Hepatic stellate cell (primary cell): Measurements from ENCODE around the gene GRK1.

ENCODE experiments used
- DNase-seq: peaks from one replicate; pipeline ENCODE4 v3.0.0; 2011; ENCODE audit warnings: low spot score

The GRK1 gene

DNA sequence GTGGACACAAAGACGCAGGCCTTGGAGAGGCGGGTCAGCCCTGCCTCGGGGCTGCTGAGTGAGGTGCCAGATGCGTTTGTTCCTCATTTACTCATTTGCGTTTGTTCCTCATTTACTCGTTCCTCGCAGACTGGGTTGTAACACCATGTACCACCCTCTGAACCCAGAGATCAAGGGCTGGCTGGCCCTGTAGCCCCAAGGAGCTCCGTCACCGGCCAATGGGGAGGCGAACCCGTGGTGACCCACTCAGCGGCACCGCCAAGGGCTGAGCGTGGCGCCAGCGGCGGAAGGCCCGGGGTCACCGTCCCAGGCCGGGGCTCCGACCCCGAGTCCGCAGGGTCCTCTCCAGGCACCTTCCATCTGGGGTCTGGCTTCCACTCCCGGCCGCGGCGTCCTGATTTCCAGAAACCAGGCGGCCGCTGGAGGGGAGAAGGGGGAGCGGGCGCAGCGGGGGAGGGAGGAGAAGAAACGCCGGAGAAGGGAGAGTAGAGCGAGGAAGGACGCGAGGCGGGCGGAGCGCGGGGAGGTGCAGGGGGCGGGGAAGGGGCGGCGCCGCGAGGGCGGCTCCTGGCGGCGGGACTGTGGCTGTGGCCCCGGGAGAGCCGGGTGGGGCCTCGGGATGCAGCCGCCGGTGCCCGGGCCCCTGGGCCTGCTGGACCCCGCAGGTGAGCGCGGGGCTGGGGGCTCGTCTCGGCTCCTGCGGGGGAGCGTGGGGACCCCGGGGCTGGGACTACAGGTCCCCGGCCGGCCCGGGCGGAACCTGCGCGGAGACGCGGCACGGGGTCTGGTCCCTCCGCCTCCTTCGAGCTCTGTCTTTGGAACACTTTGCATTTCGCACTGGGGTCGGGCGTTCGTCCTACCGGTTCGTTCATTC lies 91.9 kb downstream of the GRK1 start, which contains the start of gene TMEM255B:
Gene TMEM255B, plus strand, starts transcription at position 576 of the 874 bp plus-strand sequence. Its CDS starts 44 bp downstream, at position 620.
- DNase-seq = peak; percentile 93

DNA sequence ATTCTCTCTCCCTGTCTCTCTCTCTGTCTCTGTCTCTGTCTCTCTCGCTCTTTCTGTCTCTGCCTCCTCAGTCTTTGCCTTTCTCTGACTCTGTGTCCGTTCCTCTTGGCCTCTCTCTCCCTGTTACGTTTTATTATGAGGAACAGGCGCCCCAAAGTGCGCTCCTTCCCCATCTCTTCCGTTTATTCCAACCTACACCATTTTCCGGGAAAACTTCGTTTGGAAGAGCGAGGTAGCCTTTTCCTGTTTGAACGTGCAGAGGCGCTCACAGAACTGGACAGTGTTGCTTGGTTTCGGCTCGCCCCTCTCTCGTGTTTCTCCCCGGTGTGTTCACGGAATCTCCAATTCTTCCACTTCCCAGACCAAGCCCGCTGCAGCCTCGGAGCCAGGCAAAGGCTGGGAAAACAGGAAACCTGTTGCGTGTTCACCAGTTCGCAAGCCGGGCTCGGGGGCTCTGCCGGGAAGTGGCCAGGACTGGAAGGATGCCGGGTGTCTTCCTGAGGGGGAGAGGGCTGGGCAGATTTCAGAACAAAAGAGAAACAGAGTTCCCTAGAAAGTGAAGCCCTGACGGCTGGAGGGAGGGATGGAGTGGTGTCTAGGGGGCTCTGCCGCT lies 92.6 kb downstream of the GRK1 start:
- DNase-seq = peak; percentile 41

DNA sequence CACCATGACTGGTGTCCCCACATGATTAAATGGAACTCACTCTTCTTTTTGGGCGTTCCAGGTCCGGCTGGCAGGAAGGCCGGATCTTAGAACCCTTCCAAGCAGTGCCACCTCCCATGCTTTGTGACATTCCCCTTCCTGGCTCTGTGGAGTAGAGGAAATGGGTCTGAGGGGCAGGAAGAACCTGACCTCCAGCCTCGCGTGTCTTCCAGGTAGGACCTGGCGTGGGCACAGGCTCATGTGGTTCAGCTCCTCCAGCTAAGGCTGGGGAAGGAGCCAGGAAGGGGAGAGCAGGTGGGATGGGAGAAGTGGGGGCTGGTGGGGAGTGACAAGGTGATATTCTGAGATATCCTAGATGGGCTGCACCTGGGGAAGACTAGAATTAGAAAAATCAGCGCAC lies 94.1 kb downstream of the GRK1 start:
- DNase-seq = no peak

DNA sequence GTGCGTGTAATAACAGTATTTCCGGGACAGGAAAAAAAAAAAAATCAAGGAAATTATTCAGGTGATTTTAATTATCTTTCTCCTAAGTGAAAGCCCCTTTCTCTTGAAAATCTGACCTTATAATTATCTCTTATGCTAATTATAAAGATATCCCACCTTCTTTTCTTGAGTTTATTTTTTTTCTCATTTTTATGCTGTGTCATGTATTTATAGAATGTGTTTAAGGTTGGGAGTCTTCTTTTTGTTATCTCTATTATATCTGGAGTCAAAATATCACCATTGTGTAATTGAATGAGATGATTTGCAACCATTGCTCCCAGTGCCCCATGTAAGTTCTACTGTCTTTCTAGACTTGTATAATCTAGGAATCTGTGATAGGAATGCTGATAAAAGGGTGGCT lies 95.1 kb downstream of the GRK1 start:
- DNase-seq = no peak

DNA sequence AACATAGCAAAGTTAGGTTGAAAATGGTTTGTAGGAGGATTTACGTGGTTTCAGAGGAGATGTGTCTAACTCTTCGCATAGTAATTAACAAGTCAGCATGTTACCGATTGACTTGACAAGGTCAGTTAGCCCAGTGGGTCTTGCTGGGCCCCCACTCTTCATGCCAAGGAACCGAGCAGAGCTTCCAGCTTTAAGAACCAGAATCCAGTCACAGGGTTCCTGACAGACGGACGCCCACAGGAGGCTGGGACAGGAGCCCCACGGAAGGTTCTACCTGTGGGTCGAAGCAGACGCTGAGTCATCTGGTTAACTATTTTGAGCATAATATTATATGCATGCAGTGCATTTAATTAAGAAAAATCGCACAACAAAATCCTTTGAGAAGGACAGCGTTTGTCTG lies 95.5 kb downstream of the GRK1 start:
- DNase-seq = no peak

DNA sequence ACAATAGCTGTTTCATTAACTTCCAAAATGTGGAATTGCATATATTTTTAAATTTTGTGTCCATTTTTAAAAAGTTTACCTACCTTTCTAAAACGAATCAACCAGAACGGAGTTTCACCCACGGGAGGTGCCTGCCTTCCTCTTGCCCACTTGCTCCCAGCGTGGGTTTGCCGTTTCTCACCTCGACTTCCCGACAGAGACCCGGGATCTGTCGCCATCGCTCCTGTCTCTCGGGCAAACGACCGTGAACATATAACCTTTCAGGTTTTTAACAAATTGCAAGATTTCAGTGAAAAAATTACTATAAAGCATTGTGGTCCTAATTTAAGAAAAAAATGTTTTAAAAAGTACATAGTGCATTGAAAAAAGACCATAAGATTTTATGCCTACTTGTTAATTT lies 96.2 kb downstream of the GRK1 start:
- no peak for DNase-seq

DNA sequence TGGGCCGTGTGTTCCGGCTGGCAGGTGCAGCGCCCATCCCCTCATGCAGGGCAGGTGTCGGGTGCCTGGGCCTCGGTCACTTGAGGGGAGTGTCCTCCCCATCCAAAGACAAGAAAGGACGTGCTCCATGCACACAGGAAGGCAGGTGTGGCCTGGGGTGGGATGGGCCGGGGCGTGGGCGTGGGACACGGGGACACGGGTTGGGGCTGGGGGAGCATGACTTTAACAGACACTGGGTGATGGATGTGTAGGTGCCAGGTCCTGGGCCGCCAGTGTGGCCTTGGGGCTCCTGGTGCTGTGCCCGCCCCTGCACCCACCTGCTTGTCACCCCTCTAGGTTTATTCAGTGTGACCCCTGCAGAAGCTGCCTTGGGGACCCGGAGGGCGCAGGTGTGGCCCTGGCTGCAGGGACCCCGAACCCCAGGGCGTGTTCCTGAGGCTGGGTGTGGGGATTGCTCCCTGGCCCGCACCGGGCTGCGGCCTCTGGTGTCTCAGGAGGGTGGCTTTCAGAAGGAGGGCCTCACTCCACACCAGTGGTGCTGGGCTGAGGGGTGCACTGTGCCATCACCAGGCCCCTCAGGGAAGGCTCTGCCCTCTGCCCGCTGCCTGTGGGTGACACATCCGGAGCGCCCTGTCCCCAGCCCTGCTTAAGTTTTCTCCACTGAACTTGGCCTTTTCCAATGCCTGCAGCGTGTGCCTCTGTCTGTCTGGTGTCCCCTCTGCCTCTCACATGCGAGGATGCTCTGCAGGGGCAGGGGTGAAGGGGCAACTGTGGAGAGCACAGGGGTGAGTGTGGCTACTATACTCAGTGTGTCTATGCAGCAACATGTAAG lies 97.2 kb downstream of the GRK1 start:
- DNase-seq = no peak

DNA sequence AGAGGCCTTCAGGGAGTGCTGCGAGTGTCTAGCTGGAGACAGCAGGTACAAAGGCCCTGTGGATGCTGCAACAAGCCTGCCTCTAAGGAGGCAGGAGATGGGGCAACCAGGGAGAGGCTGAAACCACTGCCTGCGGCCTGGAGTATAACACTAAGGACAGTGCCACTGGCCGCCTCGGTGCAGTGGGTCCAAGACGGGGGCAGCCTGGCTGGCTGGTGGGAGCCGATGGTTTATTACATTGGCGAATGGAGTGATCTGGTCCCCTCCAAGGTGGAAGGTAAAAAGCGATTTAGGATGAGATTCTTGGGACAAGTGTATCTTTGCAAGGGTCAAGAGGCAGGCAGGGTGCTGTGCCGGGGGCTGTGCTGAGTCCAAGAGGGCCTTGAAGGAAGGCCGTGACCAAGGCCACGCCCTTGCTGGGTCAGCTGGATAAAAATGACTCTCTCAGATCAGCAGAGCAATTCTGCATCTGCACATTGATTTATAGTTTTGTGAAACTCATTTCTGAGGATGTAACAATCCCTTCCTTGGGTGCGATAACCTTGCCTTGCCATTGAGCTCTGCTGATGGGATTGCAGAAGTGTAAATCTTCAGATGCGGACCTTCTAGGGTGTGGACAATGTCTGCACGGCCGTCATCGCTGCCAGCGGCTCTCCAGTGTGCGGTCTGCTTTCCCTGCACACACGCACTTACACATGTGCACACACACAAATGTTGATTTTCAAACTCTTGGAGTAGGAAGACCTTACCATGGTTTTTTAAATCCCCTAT lies 98.0 kb downstream of the GRK1 start:
- DNase-seq = no peak

DNA sequence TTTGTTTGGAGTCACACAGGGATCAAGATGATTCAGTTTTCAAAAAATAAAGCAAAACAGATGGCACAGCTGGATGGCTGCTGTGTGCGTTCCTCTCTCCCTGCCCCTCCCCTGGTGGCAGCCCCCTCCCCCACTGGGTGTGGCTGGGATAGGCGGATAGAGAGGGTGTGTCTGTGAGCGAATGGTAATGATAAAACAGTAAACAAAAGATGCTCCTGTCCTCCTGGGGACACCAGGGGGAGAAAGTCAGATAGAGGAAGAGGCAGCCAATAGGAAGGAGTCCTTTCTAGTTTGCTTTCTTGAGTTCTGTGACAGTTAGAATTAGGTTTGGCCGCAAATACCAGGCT lies 98.5 kb downstream of the GRK1 start:
- no peak for DNase-seq

DNA sequence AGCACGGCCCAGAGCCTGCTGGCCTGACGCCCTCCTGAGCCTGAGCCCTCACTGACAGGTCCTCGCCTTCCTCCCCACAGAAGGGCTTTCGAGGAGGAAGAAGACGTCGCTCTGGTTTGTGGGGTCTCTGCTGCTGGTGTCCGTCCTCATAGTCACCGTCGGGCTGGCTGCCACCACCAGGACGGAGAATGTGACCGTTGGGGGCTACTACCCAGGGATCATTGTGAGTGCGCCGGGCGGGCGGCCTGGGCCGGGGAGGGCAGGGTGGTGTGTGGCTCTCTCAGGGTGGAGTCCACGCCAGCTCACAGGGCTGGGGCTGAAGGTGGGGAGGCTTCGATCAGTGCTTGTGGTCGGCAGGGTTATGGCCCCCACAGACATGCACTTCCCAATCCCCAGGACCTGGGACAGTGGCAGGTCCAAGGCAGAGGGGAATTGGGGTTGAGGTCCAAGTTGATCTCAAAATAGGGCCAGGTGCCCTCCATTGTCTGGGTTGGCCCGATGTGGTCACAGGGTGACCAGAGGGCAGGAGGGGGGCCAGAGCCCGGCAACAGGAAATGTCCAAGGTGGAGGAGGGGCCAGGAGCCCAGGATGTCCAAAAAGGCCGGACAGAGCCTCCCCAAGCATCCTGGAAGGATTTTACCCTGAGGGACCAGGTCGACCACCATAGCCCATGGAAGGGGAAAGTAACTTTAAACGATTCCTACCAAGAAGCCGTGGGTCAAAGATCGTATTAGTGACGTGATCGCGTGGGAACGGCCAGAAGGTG lies 99.2 kb downstream of the GRK1 start:
- DNase-seq = no peak

DNA sequence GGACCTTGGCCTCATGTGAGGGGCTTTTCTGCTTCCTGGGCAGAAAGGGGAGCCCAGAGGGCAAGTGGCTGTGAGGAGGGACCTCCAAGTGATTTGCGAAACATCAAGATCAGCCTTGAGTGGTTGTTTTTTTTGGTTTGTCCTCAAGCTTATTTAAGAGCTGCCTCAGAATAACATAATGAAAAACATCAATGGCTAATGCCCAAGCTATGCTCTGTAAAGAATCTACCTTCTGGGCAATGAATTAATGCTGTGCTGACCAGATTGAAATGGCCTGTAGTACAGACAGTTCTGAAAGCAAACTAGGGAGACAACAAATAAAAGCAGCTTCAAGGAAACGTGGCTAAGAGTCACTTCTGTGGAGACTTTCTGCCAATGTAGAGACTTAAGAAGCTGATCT lies 100.3 kb downstream of the GRK1 start:
- no peak for DNase-seq

DNA sequence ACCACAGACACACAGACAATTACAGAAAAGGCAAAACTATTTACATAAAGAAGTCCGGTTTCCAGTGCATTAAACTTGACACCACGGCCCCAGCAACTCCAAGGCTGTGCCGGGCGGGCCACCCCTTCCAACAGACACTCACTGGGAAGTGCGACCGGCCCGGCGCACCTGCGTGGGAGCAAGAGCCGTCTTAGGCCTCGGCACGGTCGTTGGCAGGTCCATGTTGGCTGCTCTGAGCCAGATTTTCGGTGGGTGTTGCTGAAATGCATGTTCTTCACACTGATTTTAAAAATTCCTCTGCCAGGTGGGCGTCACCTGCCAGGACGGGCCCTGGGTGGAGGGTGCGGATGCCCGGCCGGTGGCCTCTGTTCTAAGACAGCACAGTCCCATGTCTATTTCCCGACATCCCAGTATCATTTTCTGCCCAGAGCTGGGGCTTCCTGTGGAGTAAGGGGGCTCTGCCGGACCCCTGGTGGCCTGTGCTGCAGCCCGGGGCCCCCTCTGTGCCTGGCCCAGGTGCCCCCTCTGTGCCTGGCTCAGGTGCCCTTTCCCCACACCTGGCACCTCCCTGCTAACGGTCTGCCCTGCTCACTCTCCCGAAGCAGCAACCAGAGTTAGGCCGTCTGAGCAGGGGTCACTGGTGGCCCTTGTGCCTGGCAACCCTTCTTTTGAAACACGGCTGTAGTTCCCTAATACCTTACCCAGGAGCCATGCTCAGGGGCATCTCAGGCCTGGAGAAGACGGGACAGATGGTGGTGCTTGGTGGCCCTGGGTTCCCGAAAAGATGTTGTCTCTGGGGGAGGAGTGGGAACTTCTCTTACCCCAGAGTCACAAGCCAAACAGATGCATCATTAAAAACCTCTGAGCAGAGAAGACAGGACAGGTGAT lies 101.2 kb downstream of the GRK1 start:
- no peak for DNase-seq

DNA sequence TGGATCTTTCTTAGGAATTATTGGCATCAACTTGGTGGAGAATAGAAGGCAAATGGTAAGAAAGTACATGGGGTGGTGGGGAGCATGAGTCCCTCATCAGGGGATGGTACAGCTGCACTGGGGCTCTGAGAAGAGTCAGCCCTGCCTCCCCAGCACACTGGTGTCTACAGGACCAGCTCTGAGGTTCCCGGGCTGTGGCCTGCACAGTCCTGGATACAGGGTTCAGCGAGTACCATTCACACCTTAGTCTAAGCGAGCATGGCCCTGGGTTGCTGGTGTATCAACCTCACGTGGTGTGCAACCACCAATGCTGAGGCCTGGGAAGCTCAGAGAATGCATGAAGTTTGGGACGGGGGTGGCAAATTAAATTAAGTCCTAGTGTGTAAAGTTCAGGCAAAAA lies 102.1 kb downstream of the GRK1 start:
- DNase-seq = no peak

DNA sequence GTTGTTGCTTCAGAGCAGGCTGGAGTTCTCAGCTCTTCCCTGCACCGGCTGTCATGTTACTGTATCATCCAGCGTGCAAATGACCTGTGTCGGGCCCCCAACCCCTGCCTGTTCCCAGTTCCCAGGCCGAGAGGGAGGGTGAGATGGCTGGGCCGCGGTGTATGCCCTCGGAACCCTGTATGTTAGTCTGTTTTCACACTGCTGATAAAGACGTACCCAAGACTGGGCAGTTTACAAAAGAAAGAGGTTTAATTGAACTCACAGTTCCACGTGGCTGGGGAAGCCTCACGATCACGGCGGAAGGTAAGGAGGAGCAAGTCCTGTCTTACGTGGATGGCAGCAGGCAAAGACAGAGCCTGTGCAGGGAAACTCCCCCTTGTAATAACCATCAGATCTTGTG lies 102.9 kb downstream of the GRK1 start:
- no peak for DNase-seq

DNA sequence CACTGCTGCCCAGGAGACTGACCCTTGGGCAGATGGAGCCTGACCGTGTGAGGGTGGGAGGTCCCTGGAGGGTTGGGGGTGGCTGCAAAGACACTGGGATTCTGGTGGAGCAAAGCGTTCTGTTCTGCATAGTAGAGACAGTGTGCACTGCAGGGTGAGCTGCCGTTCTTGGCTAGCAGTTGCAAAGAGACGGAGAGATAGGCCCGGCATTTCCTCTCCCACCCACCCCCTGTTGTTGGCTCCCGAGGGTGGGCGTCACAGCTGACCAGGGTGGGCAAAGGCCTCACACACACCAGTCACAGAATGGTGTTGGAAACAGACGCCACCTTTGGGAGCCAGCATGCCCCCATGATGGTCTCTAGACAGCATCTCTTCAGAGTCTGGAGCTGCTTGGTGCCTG lies 103.4 kb downstream of the GRK1 start:
- no peak for DNase-seq

DNA sequence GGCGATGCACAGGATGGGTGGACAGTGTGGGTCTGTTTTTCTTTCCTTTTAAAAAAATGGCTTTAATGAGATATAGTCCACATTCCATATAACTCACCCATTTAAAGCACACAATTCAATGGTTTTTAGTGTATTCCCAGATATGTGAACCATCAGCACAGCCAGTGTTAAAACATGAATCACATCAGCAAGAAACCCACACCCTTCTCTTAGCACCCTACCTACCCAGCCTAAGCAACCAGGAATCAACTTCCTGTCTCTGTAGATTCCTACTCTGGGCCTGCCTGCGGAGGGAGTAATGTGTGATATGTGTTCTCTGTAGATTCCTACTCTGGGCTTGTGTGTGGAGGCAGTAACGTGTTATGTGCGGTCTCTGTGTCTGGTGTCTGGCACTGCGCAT lies 103.9 kb downstream of the GRK1 start:
- no peak for DNase-seq

DNA sequence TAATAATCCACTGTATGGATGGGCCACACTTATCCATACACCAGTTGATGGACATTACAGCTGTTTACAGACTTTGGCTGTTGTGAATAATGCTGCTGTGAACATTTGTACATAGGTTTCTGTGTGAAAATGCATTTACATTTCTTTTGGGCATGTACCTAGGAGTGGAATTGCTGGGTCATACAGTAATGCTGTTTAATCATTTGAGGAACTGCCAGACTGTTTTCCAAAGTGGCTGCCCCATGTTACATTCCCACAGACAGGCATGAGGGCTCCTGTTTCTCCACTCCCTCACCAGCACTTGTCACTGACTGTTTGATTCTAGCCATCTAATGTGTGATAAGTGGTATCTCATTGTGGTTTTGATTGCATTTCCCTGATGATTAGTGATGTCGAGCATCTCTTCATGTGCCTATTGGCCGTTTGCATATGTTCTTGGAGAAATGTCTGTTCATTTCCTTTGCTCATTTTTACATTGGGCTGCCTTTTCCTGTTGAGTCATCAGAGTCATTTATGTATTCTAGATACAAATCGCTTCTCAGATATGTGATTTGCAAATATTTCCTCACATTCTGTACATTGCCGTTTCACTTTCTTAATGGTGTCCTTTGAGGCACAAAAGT lies 104.8 kb downstream of the GRK1 start:
- no peak for DNase-seq

DNA sequence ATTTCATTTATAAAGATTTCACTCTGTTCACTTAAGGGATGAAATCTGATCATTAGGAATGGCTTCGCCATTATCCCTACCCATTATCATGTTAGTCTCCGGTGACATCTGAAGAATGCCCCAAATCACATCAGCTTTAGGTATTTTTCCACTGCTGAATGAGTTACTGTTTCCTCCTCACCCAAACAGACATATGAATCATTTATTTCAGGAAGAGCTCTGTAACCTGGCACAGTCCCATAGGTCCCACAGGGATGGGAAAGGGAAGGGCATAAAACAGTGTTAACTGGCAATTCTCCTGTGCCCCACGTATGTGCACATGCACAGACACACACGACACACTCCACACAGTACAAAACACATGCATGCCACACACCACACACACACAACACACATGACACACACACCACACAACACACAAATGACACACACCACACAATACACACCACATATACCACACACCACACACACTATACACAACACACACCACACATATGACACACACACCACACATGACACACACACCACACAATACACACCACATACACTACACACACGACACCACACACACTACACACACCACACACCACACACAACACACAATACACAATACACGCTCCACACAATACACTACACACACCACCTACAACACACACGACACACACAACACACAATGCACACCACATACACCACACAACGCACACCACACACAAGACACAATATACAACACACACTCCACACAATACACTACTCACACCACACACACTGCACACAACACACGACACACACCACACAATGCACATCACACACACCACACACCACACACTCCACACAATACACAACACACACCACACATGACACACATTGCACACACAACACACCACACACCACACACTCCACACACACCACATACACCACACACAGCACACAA lies 107.4 kb downstream of the GRK1 start:
- DNase-seq = peak; percentile 47
